Measurements from ENCODE around the gene MAPK14. TPM values are rescaled to one million over a fixed set of nuclear protein-coding genes. Genes with fewer than 3 reads are reported as not detected.

Gene MAPK14
- total and polyA plus RNA-seq, 10 of the 15 experiments (the other 5 are each of a cell fraction or from before 2014, with no cell fraction given): 12.5 to 59.5 (median 43.0) TPM

GRCh38 chr6:36094753-36095496 is 67.3 kb downstream of the MAPK14 start:
- no TSS peak for BruUV-seq (replicated peaks)
- Histone ChIP-seq H3K4me3 (no peak overlapping the region), H2AFZ (ENCODE audit: control insufficient read depth, low read depth, low read length) (peak overlapping the region; percentile 64), H3K79me2 (ENCODE audit: control insufficient read depth, insufficient read depth, low read length) (no peaks in the 10 kb centered on the region), H3K36me3 (ENCODE audit: control insufficient read depth in 2 of 2, insufficient read depth in 2 of 2, low read length in 1 of 2) (peaks cover 1 to 8% of the 10 kb centered on the region in 2 experiments; a peak in 2 of 4 replicates), H3K27ac (ENCODE audit: control insufficient read depth, insufficient read depth) (peak overlapping the region; percentile 28; the same call in 1 of the 2 replicates), H3K27me3 (replicated peaks in 1 of 2; ENCODE audit: control insufficient read depth in 2 of 2, insufficient read depth in 2 of 2, low read length in 1 of 2) (no peaks in the 10 kb centered on the region), H4K20me1 (ENCODE audit: control insufficient read depth, insufficient read depth) (no peaks in the 10 kb centered on the region), H3K9me3 (replicated peaks; ENCODE audit: control insufficient read depth, insufficient read depth, low read length) (no peaks in the 10 kb centered on the region), H3K4me1 (ENCODE audit: control insufficient read depth, insufficient read depth, low read length) (peaks cover 7% of the 10 kb centered on the region; the same call in 1 of the 2 replicates), H3K4me2 (ENCODE audit: control insufficient read depth, insufficient read depth) (no peak overlapping the region), H3K9ac (ENCODE audit: control insufficient read depth, insufficient read depth, low read length) (no peak overlapping the region)
- FAIRE-seq (peak; percentile 61), DNase-seq (ENCODE audit: low read depth, low spot score) (peak; percentile 33), ATAC-seq (peak; percentile 100)
- intact Hi-C loops (cut with micrococcal nuclease; ENCODE audit: unreplicated experiment) (loop anchor here (1.0 kb wide), 1 partner anchor 68 kb away; the partner anchor contains the start of gene MAPK14), in situ Hi-C loops (cut with MboI) (loop anchor here (5.0 kb wide), 1 partner anchor 68 kb away; the partner anchor contains the start of gene MAPK14)
- RAD21 ChIA-PET (ENCODE audit: unreplicated experiment): interaction anchor here (0.7 to 9.0 kb wide), 24 partner anchors 9 to 359 kb away, joined by 3 to 140 read pairs (median 4); partner anchors contain the start of gene MAPK14
- POLR2A ChIA-PET: interaction anchor here (1.0 to 4.1 kb wide), 4 partner anchors 19 to 73 kb away, joined by 3 to 27 read pairs (median 3); partner anchors contain the start of gene MAPK14
- CTCF ChIA-PET: interaction anchor here (0.6 to 6.6 kb wide), 61 partner anchors 8 to 509 kb away, joined by 3 to 165 read pairs (median 4); partner anchors contain the start of genes ARMC12, BNIP5, CLPS and MAPK14
- 14% methylated on average over 9 of the region's 9 CpGs for WGBS (ENCODE audit: insufficient coverage, insufficient replicate concordance, low lambda C conversion rate, missing lambda C conversion rate)
- SMC1A ChIA-PET (ENCODE audit: uncharacterized antibody, unreplicated experiment): interaction anchor here (0.6 to 8.8 kb wide), 39 partner anchors 9 to 513 kb away, joined by 3 to 167 read pairs (median 4); partner anchors contain the start of genes ARMC12, MAPK14 and SLC26A8
- no peak for TF ChIP-seq E2F8 (IDR thresholded peaks at IDR 0.05; ENCODE audit: low read depth, partially characterized antibody)
- TF ChIP-seq CEBPB (IDR thresholded peaks at IDR 0.05; ENCODE audit: borderline replicate concordance in 1 of 2, low read depth in 2 of 2, low read length in 2 of 2): no peak
- peak; percentile 86 to 95 (median 93); a peak in 5 of 6 replicates for TF ChIP-seq CTCF (IDR thresholded peaks at IDR 0.05 in 2 of 3, conservative IDR thresholded peaks at IDR 0.05 in 1 of 3; ENCODE audit: control insufficient read depth in 2 of 3, extremely low read depth in 1 of 3, insufficient read depth in 1 of 3, low read depth in 3 of 3, low read length in 3 of 3)
- peak; percentile 86 for TF ChIP-seq YY1 (IDR thresholded peaks at IDR 0.05; ENCODE audit: low read depth, low read length)
- TF ChIP-seq SMARCA5 (IDR thresholded peaks at IDR 0.05): no peak
- TF ChIP-seq IKZF1 (conservative IDR thresholded peaks at IDR 0.05): no peak
- TF ChIP-seq CHD4 (IDR thresholded peaks at IDR 0.05): no peak
- TF ChIP-seq TARDBP (IDR thresholded peaks at IDR 0.05; ENCODE audit: borderline replicate concordance): no peak
- no peak for TF ChIP-seq LARP7 (IDR thresholded peaks at IDR 0.05)
- TF ChIP-seq SPI1 (IDR thresholded peaks at IDR 0.05; ENCODE audit: borderline replicate concordance, insufficient read depth, low read depth, low read length): no peak
- no peak for TF ChIP-seq NFYA (IDR thresholded peaks at IDR 0.05; ENCODE audit: borderline replicate concordance, low read depth, low read length)
- no peak for TF ChIP-seq USF1 (IDR thresholded peaks at IDR 0.05; ENCODE audit: borderline replicate concordance, extremely low read length, insufficient read depth, low read depth, low read length)
- TF ChIP-seq HDGF (IDR thresholded peaks at IDR 0.05): peak; percentile 37; the same call in 1 of the 2 replicates
- TF ChIP-seq ZNF384 (IDR thresholded peaks at IDR 0.05; ENCODE audit: borderline replicate concordance, low read depth, low read length): no peak
- no peak for TF ChIP-seq BACH1 (IDR thresholded peaks at IDR 0.05; ENCODE audit: borderline replicate concordance)
- TF ChIP-seq GATAD2B (conservative IDR thresholded peaks at IDR 0.05; ENCODE audit: low read depth): no peak
